Measurements from ENCODE around the gene FAF1.
A peak's percentile ranks its signal among the peaks of the same experiment; 100 is the strongest.
"Not testable (repeated sequence)": the region's sequence is repeated elsewhere in the genome, so short reads cannot be mapped to it uniquely, and the experiment has no call there.

Gene FAF1

GRCh38 chr1:50959913-50960844 lies at the start of gene FAF1:
TSS of gene FAF1 (minus strand) at chr1:50960267. CDS start at chr1:50959811, 456 bp downstream.
- DNase-seq (ENCODE audit: low spot score), result peak; percentile 95

- DNase-seq (ENCODE audit: low spot score), result no peak
Observed at GRCh38 chr1:51009381-51009780, 49.3 kb upstream of the FAF1 start.

GRCh38 chr1:51005549-51005948 lies 45.5 kb upstream of the FAF1 start:
- not testable (repeated sequence) for DNase-seq (ENCODE audit: low spot score)

GRCh38 chr1:51002516-51002915 lies 42.4 kb upstream of the FAF1 start:
- DNase-seq (ENCODE audit: low spot score), result no peak

- no peak for DNase-seq (ENCODE audit: low spot score)
Observed at GRCh38 chr1:51000651-51001050, 40.6 kb upstream of the FAF1 start.

GRCh38 chr1:51000160-51000559 lies 40.1 kb upstream of the FAF1 start:
- no peak for DNase-seq (ENCODE audit: low spot score)

- not testable (repeated sequence) for DNase-seq (ENCODE audit: low spot score)
Observed at GRCh38 chr1:50999375-50999774, 39.3 kb upstream of the FAF1 start.

- no peak for DNase-seq (ENCODE audit: low spot score)
Observed at GRCh38 chr1:50996083-50996482, 36.0 kb upstream of the FAF1 start.

GRCh38 chr1:50995651-50996050 lies 35.6 kb upstream of the FAF1 start:
- no peak for DNase-seq (ENCODE audit: low spot score)

- DNase-seq (ENCODE audit: low spot score), result no peak
Observed at GRCh38 chr1:50994997-50995396, 34.9 kb upstream of the FAF1 start.

GRCh38 chr1:50993645-50994044 lies 33.6 kb upstream of the FAF1 start:
- DNase-seq (ENCODE audit: low spot score), result no peak

- no peak for DNase-seq (ENCODE audit: low spot score)
Observed at GRCh38 chr1:50992532-50993318, 32.7 kb upstream of the FAF1 start.

- DNase-seq (ENCODE audit: low spot score), result no peak
Observed at GRCh38 chr1:50989694-50990093, 29.6 kb upstream of the FAF1 start.

- DNase-seq (ENCODE audit: low spot score), result no peak
Observed at GRCh38 chr1:50986653-50987052, 26.6 kb upstream of the FAF1 start.

- no peak for DNase-seq (ENCODE audit: low spot score)
Observed at GRCh38 chr1:50985094-50985493, 25.0 kb upstream of the FAF1 start.

- DNase-seq (ENCODE audit: low spot score), result no peak
Observed at GRCh38 chr1:50983219-50983802, 23.2 kb upstream of the FAF1 start.

GRCh38 chr1:50982611-50983010 lies 22.5 kb upstream of the FAF1 start:
- DNase-seq (ENCODE audit: low spot score), result no peak

GRCh38 chr1:50981741-50982140 lies 21.7 kb upstream of the FAF1 start:
- DNase-seq (ENCODE audit: low spot score), result no peak

GRCh38 chr1:50980505-50980904 lies 20.4 kb upstream of the FAF1 start:
- no peak for DNase-seq (ENCODE audit: low spot score)

- DNase-seq (ENCODE audit: low spot score), result no peak
Observed at GRCh38 chr1:50979937-50980336, 19.9 kb upstream of the FAF1 start.

- DNase-seq (ENCODE audit: low spot score), result peak; percentile 29
Observed at GRCh38 chr1:50978852-50979781, 19.1 kb upstream of the FAF1 start.

All from HuH-7.5 (cell line).